Activated CD4-positive, alpha-beta T cell treated with anti-CD3 and anti-CD28 coated beads, Interleukin-2, Interleukin-6, amounts not matched to agents 100 ng/mL and 50 ng/mL, durations not matched to agents 16 hours and 8 hours (primary cell): ENCODE data around the gene RPUSD1.
A peak's percentile ranks its signal among the peaks of the same experiment; 100 is the strongest.

Source experiments
- DNase-seq: peaks from one replicate; pipeline ENCODE4 v3.0.0-alpha.2; 2020

The RPUSD1 gene

GRCh38 chr16:741986-742629 is 46.1 kb downstream of the RPUSD1 start:
- no peak for DNase-seq

- DNase-seq: peak; percentile 94
Measured at GRCh38 chr16:740764-741505, 47.2 kb downstream of the RPUSD1 start, which contains the start of gene CIAO3. CIAO3 (minus strand) TSS chr16:740997; CDS start chr16:740985, 12 bp downstream.

GRCh38 chr16:740459-740763 is 47.8 kb downstream of the RPUSD1 start:
- no peak for DNase-seq

- no peak for DNase-seq
Measured at GRCh38 chr16:739560-740458, 48.4 kb downstream of the RPUSD1 start.

GRCh38 chr16:736936-737481 is 51.2 kb downstream of the RPUSD1 start:
- DNase-seq: no peak

GRCh38 chr16:735982-736453 is 52.2 kb downstream of the RPUSD1 start:
- DNase-seq: peak; percentile 90

GRCh38 chr16:734981-735881 is 53.0 kb downstream of the RPUSD1 start:
- DNase-seq: no peak
